HUDEP-2 (cell line): ENCODE data around the gene UGT2A2.

Experiments
- DNase-seq, 76 experiments: peaks; one replicate each; lab custom pipeline; 2025; ENCODE audit not compliant: unreplicated experiment in 76 of 76; lab: John Stamatoyannopoulos, UW

Gene UGT2A2

DNA sequence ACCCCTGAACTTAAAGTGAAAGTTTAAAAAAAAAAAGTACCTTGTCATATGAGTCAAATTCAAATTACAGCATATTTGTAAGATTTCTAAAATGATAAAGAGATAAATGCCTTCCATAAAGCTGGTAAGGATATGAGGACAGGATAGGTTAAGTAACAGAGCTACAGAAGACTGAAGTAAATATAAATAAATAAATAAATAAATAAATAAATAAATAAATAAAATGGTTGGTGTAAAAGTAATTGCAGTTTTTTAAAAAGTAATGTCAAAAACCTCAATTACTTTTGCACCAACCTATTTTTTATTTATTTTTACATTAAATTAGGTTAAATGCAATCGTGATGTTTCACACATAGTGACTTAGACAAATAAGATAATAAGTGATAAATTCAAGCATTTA lies 62.2 kb downstream of the UGT2A2 start:
- DNase-seq, result no peak

DNA sequence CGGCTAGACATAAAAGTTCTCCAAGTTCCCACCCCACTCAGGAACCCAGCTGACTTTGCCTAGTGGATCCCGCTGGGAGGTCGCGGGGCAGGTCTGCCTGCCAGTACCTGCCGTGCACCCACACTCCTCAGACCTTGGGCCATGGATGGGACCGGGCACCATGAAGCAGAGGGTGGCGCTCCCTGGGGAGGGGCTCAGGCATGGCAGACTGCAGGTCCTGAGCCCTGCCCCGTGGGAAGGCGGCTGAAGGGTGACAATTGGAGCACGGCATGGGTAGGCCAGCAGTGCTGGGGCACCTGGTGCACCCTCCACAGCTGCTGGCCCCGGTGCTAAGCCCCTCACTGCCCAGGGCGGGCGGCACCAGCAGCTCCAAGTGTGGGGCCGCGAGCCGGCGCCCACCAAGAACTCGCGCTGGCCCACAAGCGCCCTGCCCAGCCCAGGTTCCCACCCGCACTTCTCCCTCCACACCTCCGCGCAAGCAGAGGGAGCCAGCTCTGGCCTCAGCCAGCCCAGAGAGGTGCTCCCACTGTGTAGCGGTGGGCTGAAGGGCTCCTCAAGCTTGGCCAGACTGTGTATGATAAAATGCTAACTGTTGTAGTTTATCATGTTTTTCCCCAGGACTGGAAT lies 63.1 kb downstream of the UGT2A2 start:
- no peak for DNase-seq

DNA sequence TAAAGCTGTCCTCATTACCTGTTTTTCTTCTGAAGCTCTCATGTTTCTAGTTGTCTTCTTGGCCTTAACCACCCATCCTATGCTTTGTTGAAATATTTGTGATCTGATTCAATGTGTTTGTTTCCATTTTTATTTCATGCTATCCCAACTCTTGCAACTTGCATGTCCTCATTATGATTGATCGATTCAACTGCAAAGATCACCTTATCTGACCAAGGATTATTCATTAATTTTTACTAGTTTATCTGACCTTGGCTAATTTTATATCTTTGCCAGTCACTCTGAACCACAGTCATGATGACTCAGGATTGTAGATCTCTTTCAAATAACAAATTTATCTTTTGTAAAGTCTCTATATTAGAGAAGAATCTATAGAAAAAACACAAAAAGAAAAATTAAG lies 70.7 kb downstream of the UGT2A2 start:
- no peak for DNase-seq

DNA sequence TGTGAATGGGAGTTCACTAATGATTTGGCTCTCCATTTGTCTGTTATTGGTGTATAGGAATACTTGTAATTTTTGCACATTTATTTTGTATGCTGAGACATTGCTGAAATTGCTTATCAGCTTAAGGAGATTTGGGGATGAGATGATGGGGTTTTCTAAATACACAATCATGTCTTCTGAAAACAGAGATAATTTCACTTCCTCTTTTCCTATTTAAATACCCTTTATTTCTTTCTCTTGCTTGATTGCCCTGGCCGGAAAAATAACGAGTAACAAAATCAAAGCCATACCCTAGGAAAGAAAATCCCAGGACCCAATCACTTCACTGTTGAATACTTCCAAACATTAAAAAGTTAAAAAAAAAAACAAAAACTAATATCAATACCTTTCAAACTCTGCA lies 76.0 kb downstream of the UGT2A2 start:
- no peak for DNase-seq

DNA sequence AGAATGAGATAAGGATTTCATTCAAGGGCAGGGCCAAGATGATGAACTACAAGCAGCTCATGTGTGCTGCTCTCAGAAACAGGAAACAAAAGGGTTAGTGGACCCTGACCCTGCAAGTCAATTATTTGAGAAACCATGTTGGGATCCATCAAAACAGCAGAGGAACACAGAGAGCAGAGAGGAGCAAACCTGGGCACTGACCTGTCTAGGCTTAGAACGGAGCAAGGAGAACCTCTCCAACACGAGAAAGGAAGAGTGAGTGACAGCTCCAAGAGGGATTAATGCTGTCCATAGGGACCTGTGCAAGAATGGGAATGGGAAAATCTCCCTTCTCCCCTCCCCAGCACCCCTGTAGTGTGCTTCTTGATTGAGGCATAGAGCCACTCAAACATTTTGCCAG lies 89.8 kb downstream of the UGT2A2 start:
- no peak for DNase-seq

DNA sequence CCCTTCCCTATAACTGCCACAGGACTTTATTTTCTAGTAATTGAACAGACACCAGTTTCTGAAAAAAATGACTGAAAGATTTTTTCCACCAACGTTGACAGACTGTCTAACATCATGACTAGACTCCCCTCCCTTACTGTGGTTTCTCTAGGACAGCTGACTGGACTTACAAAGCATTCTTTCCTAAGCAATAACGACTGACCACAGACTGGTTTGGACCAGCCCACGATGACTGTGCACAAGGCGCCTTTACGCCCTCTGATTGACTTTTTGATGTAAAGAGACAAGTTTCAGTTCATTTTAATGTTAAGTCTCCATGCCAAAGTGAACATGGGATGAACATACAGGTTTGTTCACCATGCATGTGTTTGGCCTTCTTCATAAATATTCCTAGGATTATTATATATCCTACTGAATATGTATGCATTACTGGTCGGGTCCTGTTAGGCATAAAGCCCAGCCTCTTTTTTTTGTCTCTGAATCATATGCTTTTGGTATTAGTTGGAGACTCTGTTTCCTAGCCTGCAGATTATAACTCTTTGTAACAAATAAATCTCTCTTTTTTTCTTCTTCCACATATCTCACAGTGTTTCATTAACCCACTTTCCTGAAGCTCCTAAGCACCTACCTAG lies 93.2 kb downstream of the UGT2A2 start:
- peak in 9 of 76 experiments; percentile 23 to 69 (median 34) for DNase-seq
